ENCODE measurements around the gene TTC21A.
A peak's percentile ranks its signal among the peaks of the same experiment; 100 is the strongest.

Gene TTC21A

DNA sequence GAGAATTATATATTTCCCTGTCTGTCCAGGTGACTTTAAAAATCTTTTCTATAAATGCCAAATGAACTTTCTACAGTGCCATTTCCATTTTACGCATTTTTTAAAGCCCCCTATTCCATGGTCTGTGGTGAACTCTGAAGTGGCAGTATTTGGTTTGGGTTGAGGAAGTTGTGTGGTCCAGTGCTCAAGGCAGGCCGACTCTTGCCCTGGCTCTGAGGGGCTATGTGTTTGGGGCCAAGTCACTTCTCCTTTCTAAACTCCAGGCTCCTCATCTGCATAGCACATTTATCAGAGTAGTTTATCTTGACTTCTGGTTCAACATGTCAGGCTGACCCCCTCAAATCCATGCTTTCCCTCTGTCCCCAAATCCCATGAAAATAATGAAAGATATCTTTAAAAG, 14.1 kb downstream of the TTC21A start:
- DNase-seq = no peak

DNA sequence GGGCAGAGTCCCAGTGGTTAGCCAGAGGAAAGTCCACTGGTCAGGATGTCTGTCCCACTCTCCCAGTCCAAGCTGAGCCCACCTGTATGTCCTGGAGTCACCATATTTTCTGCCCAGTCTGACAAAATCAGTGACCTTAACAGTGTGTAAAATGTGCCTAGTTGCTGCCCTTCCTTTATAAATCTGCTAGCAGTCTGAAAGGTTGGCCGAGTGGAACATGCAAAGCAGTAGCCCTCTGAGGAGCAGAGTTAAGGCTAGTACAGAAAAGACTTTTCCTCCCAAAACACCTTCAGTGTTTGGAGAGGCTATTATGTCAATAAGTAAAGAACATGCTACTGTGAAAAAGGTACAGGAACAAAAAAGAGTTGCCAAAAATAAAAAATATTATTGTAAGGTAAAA, 15.3 kb downstream of the TTC21A start:
- no peak for DNase-seq

DNA sequence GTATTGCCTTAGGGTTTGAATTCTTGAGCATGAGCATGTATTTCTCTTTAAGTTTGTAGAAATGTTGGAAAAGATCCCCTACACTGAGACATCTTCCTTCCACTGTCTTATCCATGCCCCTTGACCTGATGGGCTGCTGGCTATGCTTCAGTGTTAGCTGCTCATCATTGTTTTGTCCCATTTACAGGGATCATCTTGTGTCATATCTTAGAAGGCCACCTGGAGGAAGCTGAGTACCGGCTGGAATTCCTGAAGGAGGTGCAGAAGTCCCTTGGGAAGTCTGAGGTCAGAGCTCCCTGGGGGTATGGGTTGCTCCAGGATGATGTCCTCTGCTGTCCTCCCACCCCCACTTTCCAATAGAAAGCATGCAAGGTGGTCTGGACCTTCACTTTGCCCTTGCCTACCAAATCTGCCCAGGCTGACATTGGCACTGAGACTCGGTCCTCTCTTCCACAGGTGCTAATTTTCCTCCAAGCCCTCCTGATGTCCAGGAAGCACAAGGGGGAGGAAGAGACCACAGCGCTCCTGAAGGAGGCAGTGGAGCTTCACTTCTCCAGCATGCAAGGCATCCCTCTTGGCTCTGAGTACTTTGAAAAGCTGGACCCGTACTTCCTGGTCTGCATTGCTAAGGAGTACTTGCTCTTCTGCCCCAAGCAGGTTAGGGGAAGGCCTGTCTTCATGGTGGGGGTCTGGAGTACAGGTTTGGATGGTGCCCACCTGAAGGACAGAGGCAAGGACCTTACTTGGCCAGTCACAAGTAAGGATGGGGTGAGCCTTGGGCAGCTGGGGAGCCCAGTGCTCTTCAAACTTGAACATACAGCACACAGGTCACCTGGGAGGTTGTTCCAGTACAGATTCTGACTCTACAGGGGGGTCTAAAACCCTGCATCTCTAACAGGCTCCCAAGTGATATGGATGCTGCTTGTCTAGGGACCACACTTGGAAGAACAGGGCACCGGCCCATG, 17.7 kb downstream of the TTC21A start:
- peak in 1 of 3 experiments; percentile 1 for DNase-seq

- DNase-seq = no peak
Measured at GRCh38 chr3:39125841-39126500, 18.5 kb downstream of the TTC21A start.

DNA sequence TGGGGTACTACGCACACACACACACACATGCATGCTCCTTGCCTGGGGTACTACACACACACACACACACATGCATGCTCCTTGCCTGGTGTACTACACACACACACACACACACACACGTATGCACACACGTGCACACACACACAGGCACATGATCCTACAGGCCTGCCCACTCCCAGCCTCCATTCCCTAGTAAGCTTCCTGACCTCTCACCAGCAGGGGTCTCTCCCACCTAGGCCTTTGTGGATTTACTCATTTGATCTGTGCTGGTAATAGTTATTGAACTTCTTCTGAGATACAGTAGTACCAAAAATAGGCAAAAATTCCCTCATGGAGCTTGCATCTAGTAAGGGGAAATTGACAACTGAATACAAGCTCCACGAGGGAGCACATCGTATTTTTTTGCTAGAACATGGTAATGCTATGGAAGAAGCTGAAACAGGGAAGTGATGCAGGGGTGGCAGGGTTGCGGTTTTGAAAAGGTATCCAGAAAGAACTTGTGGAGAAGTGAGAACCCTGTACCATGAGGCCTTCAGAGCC, 19.1 kb downstream of the TTC21A start:
- peak in 2 of 3 experiments; percentile 20 to 53 for DNase-seq

- DNase-seq = peak in 2 of 3 experiments; percentile 39 to 72
Measured at GRCh38 chr3:39127269-39127907, 19.9 kb downstream of the TTC21A start.

DNA sequence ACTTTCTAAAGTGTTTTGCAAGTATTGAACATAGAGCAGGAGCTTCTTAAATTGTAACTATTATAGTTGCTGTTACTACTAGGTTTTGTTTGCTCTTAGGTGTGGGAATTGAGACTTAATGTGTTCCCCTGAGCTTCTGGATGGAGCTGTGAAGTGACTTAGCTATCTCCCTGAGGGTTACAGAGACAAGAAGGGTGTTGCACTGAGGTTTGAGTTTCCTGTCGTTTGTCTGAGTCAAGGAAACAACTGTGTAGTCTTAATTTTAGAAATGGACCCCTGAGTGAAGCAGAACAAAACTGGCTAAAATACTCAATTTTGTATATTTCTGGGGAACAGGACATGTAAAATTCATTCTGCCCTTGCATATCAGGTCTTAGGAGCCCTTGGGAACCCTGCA, 20.4 kb downstream of the TTC21A start:
- DNase-seq = no peak

GRCh38 chr3:39128951-39129350, 21.5 kb downstream of the TTC21A start:
- no peak for DNase-seq

- DNase-seq = no peak
Measured at GRCh38 chr3:39130026-39130425, 22.5 kb downstream of the TTC21A start.

DNA sequence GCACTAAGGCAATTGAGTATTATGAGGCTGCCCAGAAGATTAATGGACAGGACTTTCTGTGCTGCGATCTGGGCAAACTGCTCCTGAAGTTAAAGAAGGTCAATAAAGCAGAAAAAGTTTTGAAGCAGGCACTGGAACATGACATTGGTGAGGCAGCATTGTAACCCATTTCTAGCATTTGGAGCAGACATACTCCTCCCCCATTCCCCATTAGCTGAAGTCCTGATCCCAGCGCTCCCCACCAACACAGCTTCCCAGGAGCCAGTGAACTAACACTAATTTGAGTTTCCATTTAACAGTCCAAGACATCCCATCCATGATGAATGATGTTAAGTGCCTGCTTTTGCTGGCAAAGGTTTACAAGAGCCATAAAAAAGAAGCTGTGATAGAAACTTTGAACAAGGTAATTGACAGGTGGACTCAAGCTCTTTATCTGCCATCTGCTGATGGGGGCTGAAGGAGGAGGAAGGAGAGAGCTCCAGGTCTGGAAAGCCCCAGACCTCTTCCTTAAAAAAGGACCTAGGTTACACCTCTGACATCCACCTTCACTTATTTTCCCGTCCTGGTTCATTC, 23.3 kb downstream of the TTC21A start:
- DNase-seq = no peak

- DNase-seq = no peak
Measured at GRCh38 chr3:39132096-39133092, 24.9 kb downstream of the TTC21A start.

GRCh38 chr3:39133093-39133490, 25.6 kb downstream of the TTC21A start:
- no peak for DNase-seq

DNA sequence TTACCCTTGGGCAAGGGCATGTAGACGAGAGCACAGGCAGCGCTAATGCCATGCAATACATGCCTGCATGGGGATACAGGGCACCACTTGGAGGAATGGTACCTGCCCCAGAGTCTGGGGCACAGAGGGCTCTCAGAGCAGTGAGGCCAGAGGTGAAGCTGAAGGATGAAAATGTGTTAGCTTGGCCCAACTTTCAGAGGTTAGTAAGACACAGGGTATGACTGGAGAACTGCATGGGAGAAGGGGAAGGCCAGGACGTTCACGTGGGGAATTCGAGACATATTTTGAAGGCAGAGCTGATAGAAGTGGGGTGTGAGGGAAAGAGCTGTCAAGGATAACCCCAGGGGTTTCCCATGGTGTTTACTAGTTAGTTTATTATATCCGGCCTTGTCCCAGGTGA, 26.3 kb downstream of the TTC21A start:
- DNase-seq = no peak

- DNase-seq = no peak
Measured at GRCh38 chr3:39134305-39134704, 26.8 kb downstream of the TTC21A start.

DNA sequence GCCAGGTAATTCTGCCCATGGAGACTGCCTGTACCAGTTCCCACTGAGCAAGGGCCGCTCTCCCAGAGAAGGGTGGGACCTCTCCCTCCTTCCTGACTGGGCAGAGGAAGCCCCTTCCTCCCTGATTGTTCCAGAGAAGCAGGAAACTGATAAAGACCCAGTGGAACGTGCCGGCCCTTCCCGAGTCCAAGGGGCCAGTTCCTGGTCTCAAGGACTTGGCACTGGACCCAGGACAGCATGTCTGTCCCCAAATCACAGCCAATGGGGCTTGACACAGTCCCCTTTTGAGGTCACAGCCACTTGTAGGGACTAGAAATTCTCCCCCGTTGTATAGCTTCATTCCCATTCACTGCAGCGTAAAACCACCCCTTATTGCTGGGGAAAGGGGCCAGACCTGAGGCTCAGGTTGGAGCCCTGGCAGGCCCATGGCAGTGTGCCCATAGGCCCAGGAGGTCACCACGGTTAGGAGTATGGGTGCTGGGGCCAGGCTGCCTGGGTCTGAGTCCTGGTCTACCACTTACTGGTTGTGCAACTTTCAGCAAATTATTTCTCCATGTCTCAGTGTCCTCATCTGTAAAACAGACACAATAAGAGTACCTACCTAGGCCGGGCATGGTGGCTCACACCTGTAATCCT, 27.8 kb downstream of the TTC21A start:
- DNase-seq = no peak

DNA sequence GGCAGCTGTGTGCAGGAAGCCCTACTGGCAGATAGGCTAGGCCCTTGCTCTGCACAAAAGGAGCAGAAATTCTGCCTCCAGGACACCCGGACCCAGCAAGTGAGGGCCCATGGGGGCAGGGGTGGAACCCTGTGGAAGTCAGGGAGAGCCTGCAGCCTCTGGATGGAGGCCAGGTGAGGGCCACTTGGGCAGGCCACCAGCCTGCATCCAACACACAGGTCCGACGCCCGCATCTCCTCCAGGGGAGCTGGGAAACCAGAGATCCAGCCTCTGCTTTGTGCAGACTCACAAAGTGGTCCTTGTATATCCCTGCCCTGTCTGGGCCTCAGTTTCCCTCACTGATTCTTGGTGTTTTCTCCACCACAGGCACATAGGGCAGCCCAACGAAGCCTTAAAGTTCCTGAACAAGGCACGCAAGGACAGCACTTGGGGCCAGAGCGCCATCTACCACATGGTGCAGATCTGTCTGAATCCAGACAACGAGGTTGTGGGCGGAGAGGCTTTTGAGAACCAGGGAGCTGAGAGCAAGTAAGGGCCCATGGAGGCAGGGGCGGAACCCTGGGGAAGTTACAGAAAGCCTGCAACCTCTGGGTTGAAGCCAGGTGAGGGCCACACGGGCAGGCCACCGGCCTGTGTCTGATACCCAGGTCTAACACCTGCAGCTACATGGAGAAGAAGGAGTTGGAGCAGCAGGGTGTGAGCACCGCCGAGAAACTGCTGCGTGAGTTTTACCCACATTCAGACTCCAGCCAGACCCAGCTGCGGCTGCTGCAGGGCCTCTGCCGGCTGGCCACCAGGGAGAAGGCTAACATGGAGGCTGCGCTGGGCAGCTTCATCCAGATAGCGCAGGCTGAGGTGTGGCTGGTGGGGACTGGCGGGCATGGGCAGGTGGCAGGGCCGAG, 29.3 kb downstream of the TTC21A start:
- DNase-seq = no peak

DNA sequence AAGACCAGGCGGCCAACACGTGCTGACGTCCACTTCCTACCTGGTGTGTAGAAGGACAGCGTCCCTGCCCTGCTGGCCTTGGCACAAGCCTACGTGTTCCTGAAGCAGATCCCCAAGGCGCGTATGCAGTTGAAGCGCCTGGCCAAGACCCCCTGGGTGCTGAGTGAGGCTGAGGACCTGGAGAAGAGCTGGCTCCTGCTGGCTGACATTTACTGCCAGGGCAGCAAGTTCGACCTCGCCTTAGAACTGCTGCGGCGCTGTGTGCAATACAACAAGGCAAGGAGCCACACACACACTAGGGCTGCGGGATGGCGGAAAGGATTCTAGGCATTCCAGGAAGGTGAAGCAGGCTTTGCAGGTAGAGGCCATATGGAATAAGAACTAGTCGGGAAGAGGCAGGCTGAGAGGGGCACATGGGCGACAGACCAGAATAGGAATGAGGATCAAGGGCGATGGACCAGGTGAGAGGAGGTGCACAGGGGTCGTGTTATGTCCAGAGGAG, 30.0 kb downstream of the TTC21A start:
- DNase-seq = no peak

DNA sequence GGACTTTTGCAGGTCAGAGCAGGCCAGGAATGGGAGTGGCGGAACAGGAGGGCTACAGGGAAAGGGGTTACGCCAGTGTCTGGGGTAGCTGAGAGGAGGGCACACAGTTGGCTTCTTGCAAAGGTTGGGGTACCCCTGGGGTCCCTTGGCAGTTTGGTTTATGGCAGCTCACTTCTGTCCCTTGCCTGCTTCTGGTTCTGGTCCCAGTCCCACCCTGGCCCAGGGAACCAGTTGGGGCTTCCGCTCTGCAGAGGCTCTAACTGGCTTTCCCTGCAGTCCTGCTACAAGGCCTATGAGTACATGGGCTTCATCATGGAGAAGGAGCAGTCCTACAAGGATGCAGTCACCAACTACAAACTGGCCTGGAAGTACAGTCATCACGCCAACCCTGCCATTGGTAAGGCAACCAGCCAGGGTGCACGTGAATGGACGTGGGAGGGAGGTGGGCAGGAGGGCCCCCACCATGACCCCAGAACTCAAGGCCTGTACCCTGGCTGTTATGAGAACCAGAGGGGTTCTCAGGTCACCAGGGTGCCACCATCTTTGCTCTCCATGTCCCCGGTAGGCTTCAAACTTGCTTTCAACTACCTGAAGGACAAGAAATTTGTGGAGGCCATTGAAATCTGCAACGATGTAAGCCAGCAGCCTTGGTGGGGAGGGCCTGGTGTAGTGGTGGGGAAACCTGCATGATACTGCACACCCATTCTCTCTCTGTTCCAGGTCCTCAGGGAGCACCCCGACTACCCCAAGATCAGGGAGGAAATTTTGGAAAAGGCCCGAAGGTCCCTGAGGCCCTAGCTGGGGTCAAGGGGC, 30.7 kb downstream of the TTC21A start:
- no peak for DNase-seq
